GM19397 (cell line): Measurements from ENCODE around the gene AFF1.
A peak's percentile ranks its signal among the peaks of the same experiment; 100 is the strongest.

ENCODE experiments used
- ATAC-seq: cut with Tn5 transposase; IDR thresholded peaks from one replicate; pipeline ENCODE4 v1.9.1; 2021; ENCODE audit warnings: mild to moderate bottlenecking, moderate library complexity; ENCODE audit not compliant: unreplicated experiment

The AFF1 gene

DNA sequence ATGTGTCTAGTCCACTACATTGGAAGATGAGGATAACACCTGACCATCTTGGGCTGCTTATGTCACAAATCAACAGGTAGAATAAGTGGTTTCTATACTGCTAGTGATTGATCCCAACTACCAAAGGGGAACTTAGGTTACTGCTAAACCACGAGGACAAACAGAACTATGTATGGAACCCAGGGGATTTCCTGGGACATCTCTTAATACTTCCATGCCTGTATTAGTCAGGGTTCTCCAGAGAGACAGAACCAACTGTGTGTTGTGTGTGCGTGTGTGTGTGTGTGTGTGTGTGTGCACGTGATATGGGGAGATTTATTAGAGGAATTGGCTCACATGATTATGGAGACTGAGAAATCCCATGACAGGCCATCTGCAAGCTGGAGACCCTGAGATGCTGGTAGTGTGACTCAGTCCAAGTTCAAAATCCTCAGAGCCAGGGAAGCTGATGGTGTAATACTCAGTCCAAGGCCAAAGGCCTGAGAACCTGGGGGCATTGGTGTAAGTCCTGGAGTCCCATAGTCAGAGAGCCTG is 16.2 kb upstream of the AFF1 start:
- no peak for ATAC-seq

- no peak for ATAC-seq
Measured at GRCh38 chr4:86919561-86920223, 15.1 kb upstream of the AFF1 start.

- no peak for ATAC-seq
Measured at GRCh38 chr4:86921608-86922252, 13.1 kb upstream of the AFF1 start.

GRCh38 chr4:86924811-86925210 is 10.0 kb upstream of the AFF1 start:
- no peak for ATAC-seq

GRCh38 chr4:86926435-86927086 is 8.2 kb upstream of the AFF1 start:
- no peak for ATAC-seq

- no peak for ATAC-seq
Measured at GRCh38 chr4:86927843-86928395, 6.9 kb upstream of the AFF1 start.

DNA sequence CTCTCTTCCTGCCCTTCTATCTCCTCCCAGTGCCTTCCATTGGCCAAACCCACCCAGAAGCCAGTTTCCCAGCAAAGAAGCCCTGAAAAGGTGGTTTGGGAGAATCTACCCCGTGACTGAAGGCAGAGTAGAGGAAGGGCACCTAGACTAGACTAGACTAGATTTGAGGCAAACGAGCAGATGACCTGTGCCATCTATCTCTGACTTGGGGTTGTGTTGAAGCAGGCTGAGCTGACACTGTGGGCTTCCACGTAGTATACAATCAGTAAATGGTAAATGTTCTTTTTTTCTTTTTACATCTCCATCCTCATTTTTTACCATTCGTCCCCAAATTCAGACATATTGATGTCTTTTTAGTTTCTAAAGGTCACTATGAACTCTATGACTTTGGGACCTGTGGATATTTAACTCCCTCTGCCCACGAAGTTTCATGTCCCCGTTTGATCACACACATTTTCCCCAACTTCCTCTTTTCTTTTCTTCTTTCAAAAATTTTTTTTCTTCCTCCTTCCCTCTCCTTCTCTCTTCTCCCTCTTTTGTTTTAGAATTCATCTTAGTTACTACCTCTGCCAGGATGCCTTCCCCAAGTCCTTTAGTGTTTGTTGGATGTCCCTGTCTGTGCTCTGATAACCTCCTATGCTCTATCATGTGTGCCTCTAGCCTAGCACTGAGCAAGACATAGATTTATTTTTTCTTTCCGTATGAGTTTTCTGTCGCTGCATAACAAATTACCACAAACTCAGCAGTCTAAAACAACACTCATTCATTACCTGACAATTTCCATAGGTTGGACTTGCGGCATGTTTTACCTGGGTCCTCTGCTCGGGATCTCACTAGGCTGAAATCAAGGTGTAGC is 6.2 kb upstream of the AFF1 start:
- no peak for ATAC-seq

DNA sequence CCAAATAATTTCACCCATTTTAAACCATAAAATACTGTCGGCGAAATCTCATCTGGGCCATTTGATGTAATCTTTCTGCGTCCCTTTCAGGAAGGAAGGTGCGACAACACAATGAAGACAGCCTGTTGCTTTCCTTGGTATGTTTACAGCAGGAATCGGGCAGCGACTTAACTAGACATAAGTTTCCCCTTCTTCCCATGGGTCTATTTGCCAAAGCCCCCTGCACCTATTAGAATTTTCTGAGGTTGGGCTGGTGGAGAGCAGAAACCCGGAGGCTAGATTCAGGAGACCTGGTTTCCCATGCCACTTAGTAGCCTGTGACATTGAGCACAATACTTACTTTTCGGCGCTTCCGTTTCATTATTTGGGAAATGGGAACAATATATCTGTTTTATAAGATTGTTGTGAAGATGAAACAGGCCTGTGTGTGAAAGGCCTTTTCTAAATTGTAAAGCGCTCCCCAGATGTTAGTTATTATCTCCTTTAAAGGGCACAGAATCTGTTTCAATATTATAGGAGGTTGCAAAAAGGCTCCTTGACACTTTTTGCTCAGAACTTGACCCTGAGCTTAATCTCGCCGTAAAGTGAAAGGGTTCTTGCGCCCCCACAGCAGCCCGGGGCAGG is 552 bp upstream of the AFF1 start:
- no peak for ATAC-seq

DNA sequence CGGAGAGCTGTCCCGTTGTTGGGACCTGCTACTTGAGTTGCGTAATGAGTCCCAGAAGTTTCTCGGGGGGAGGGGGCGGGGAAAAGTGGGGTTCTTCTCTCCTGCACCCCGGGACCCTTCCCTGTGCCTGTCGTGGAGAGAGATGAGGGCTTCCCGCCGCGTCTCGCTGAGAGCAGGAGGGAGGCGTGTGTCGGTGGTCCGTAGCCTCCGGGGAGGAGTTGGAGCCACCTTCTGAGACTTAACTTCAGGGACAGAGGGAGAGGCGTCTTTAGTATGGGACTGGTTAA is 698 bp downstream of the AFF1 start:
- ATAC-seq = peak; percentile 1

- peak; percentile 21 for ATAC-seq
Measured at GRCh38 chr4:86935853-86936733, 1.3 kb downstream of the AFF1 start.

GRCh38 chr4:86938771-86939520 is 4.1 kb downstream of the AFF1 start:
- ATAC-seq = no peak

DNA sequence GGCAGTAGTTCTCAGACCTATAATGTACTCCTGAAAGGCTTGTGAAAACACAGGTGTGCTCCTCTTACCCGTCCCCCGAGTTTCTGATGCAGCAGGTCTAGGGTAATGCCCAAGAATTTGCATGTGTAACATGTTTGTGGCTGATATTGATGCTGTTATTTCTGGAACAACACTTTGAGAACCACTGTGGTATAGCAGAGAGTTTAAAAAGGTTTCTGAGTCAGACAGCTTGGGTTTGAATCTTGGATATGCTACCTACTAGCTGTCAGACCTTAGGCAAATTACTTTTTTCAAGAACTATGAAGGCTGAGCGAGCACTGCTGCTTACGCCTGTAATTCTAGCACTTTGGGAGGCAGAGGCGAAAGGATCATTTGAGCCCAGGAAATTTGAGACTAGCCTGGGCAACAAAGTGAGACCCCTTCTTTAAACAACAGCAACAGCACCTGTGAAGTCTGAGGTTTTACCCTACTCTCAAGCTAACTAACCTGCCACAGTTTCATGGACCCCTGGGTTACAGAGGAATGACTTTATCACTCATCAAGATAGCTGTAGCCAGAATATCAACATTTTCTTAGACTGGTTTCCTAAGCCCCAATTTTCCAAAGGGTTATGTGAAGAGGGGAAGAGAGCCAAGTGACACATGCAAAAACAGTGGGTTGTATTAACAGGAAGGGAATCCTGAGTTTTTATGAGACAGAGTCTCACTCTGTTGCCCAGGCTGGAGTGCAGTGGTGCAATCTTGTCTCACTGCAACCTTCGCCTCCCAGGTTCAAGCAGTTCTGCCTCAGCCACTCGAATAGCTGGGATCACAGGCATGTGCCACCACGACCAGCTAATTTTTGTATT is 5.1 kb downstream of the AFF1 start:
- ATAC-seq = peak; percentile 57

DNA sequence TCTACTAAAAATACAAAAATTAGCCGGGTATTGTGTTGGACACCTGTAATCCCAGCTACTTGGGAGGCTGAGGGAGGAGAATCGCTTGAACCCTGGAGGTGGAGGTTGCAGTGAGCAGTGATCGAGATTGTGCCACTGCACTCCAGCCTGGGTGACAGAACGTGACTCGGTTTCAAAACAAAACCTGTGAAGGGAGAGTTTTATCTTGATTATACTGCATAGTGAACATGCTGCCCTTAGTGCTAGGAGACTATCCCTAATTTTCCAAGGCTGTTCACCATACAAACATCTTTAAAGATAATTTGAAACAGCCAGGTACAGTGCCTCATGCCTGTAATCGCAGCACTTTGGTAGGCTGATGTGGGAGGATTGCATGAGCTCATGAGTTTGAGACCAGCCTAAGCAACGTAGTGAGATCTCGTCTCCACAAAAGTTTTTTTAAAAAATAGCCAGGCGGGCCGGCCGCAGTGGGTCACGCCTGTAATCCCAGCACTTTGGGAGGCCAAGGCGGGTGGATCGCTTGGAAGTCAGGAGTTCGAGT is 6.2 kb downstream of the AFF1 start:
- no peak for ATAC-seq

DNA sequence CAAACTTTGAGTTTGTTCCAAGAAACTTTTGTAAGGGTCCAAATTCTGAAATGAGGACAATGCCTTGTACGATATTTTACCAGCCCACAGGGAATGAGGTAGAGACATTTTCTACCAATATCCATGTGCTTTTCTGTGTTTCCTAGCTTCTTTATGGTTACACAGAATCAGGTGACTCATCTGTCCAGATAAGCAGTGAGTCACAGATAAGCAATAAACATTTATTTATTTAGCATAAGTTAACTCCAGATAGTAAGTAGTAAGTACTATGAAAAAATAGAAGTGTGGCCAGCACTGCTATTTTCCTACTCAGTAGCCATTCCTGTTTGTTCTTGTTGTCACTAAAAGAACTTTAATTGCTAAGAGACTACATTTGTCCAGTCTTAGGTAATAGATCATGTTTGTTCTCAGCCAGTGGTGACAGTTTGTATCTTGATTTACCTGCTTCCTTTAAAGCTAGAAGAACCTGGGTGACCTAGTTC is 7.4 kb downstream of the AFF1 start:
- no peak for ATAC-seq

DNA sequence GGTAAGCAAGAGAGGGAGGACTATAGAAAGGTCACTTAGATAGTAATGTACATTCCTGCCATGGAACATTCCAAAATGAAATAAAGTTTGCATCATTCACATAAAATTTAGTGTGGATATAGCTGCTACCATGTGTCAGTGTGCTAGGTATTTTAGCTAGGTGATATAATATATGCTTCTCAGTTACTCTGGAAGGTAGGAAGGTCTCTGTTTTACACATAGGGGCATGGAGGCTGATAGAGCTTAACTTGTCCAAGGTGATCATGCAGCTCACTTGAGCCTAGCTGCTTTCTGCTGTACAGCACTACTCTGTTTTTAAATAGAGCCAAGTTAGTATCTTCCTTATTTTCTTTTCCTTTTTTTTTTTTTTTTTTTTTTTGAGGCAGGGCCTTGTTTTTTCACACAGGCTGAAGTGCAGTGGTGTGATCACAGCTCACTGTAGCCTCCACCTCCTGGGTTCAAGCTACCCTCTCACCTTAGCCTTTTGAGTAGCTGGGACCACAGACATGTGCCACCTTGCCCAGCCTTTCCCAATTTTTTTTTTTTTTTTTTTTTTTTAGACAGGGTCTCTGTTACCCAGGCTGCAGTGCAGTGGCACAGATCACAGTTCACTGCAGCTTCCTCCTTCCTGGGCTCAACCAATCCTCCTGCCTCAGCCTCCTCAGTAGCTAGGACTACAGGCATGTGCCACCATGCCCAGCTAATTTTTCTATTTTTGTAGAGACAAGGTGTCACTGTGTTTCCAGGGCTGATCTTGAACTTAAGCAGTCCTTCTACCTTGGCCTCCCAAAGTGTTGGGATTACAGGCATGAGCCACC is 10.4 kb downstream of the AFF1 start:
- ATAC-seq = no peak

DNA sequence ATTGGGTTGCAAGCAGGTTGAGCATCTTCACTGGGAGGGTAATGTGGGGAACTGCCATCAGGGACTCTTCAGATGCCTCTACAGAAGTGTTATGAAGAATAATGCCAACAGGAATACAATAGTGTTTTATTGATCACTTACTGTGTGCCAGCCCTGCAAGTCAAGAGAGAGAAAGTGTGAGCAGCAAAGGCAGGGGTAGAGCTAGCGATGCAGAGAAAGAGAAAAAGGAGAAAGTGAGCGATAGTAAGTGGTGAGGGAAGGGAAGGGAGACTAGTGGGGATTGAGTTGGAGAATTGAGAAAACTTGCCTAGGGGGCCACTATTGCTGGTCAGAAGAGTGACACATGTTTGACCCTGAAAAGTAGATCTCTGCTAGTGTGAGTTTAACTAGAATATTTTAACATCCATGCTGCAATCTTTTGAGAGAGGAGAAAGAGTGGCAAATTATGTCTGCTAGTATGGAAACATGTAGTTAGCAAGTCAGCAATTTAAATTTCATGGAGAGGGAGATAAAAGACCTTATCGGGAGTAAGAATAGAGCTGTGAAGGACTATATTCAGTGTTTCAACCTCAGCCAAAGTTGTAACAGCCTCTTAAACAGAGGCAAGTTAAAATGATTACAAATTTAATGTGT is 12.2 kb downstream of the AFF1 start:
- ATAC-seq = no peak
